MG63 (cell line): ENCODE measurements around the gene CPNE2. TPM values are rescaled to one million over a fixed set of nuclear protein-coding genes. Genes with fewer than 3 reads are reported as not detected.
A peak's percentile ranks its signal among the peaks of the same experiment; 100 is the strongest.
"Not testable (repeated sequence)": the region's sequence is repeated elsewhere in the genome, so short reads cannot be mapped to it uniquely, and the experiment has no call there.

Experiments used
- DNase-seq: peaks from one replicate; pipeline ENCODE4 v3.0.0-alpha.2; 2020
- H3K27me3 ChIP-seq: fragments of 250-450 bp; sonication (Bioruptor Pico); 2 replicates; pipeline ENCODE4 v1.5.1; 2020; ENCODE audit warnings: mild to moderate bottlenecking, moderate library complexity
- H3K36me3 ChIP-seq: fragments of 250-450 bp; sonication (Bioruptor Pico); 2 replicates; pipeline ENCODE4 v1.5.1; 2020; ENCODE audit warnings: mild to moderate bottlenecking, moderate library complexity
- H3K4me3 ChIP-seq: fragments of 250-450 bp; sonication (Bioruptor Pico); 2 replicates; pipeline ENCODE4 v1.5.1; 2020; ENCODE audit warnings: mild to moderate bottlenecking, moderate library complexity
- H3K9me3 ChIP-seq: fragments of 250-450 bp; sonication (Bioruptor Pico); 2 replicates; pipeline ENCODE4 v1.5.1; 2020; ENCODE audit warnings: mild to moderate bottlenecking, moderate library complexity
- total RNA-seq: library from RNA; depleted of rRNA; stranded (reverse); fragments of >200 nt; shearing (Covaris generic); gene quantifications from 2 replicates; pipeline ENCODE4 v1.2.3, GENCODE V29; 2014; ENCODE audit warnings: low replicate concordance

Gene CPNE2
- total RNA-seq, 1 experiment from 2014 or later = 45.8 TPM

DNA sequence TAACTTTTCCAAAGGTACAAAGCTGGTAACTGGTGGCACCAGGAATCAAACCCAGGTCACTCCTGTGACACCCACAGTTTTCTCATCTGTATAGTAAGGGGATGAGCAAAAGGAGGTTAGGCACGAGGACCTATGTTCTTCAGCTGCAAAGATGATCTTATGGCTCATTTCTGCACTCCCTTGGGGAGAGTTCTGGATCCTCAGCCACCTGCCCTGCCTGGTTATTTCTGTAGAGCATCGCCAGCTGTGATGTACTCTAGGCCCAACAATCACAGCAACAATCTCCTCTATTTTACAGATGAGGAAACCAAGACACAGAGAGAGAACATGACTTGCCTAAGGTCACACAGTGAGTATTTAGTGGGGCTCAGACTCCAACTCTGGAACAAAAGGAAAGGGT is 5.4 kb upstream of the CPNE2 start:
- H3K27me3 ChIP-seq = no peaks in the 10 kb centered on the region
- H3K9me3 ChIP-seq = no peaks in the 10 kb centered on the region
- no peaks in the 10 kb centered on the region; the same call in 1 of the 2 replicates for H3K36me3 ChIP-seq
- no peak overlapping the region for H3K4me3 ChIP-seq
- no peak for DNase-seq

DNA sequence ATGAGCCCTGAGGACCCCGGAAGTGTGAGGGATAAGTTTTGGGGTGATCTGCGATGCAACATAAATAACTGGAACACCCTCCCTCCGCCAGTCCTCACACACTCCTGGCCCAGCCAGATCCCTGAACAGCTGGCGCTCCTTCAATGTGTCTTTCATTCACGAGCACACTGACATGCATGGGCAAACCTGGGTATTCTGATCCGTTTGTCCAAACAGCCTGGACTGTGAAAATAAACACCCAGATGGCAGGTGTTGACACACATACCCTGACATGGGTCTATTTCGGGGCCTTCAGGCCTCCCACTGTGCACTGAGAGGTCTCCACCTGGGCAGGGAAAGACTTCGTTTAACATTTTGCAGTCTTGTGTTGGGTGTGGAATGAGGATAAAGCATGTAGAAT is 3.0 kb upstream of the CPNE2 start:
- H3K36me3 ChIP-seq = peaks cover 4% of the 10 kb centered on the region; the same call in 1 of the 2 replicates
- no peaks in the 10 kb centered on the region for H3K27me3 ChIP-seq
- DNase-seq = no peak
- H3K9me3 ChIP-seq = no peaks in the 10 kb centered on the region
- no peak overlapping the region for H3K4me3 ChIP-seq

GRCh38 chr16:57091200-57091974 is 996 bp upstream of the CPNE2 start:
- Histone ChIP-seq H3K9me3 (no peaks in the 10 kb centered on the region; the same call in 1 of the 2 replicates), H3K27me3 (no peaks in the 10 kb centered on the region), H3K4me3 (peak overlapping the region; percentile 57), H3K36me3 (peaks cover 4% of the 10 kb centered on the region; the same call in 1 of the 2 replicates)
- peak; percentile 30 for DNase-seq

DNA sequence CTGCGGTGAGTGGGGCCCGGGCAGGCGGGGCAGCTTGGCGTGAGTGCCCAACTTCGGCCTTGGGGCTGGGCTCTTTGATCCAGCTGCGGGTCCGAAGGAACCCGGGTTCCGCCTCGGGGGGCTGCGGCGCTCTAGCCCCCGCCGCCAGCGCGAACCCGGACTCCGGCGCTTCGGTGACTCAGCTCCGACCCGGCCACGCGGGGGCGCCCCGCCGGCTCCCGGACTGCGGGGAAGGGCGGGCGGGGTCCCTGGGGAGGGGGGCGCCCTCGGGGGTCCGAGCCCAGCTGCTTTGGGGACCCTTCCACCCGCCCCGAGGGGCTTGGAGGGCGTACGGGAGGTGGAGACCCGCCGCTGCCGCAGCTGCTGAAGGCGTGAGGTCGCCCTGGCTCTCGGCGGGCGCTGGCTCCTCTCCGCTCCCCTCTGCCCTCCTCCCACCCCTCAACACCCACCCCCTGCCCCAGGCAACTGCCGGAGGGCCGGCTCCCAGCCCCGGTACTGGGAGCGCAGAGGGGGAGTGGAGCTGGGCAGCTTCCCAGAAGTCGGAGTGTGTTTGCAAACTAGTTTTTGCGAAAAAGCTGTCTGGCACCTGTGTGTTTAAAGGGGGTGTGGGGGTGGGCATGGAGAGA is 516 bp downstream of the CPNE2 start:
- peak; percentile 70 for DNase-seq
- Histone ChIP-seq H3K9me3 (no peaks in the 10 kb centered on the region; the same call in 1 of the 2 replicates), H3K4me3 (peak overlapping the region; percentile 75), H3K27me3 (no peaks in the 10 kb centered on the region), H3K36me3 (peaks cover 4% of the 10 kb centered on the region; the same call in 1 of the 2 replicates)

GRCh38 chr16:57093666-57094564 is 1.5 kb downstream of the CPNE2 start:
- Histone ChIP-seq H3K4me3 (peak overlapping the region; percentile 75), H3K36me3 (peaks cover 4% of the 10 kb centered on the region; the same call in 1 of the 2 replicates), H3K9me3 (no peaks in the 10 kb centered on the region; the same call in 1 of the 2 replicates), H3K27me3 (no peaks in the 10 kb centered on the region)
- no peak for DNase-seq

DNA sequence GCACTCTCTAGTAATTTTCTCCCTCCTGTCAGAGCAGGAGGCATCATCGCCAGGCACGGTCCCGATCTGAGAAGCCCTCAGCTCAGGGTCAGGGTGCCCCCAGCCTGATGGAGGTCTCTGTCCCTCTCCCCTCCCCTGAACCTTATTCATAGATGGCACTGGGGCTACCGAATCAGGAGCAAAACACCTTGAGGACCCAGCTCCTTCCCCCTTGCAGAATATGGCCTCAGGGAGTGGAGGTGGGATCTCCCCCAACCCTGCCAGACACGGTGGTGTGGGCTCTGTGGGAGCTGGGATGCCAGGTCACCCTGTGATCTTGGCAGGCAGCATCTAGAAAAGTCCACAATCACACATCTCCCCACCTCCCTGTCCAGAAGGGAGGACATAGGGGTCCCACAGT is 2.5 kb downstream of the CPNE2 start:
- DNase-seq = no peak
- peaks cover 4% of the 10 kb centered on the region; the same call in 1 of the 2 replicates for H3K36me3 ChIP-seq
- no peaks in the 10 kb centered on the region; the same call in 1 of the 2 replicates for H3K9me3 ChIP-seq
- H3K27me3 ChIP-seq = no peaks in the 10 kb centered on the region
- H3K4me3 ChIP-seq = no peak overlapping the region

GRCh38 chr16:57096192-57096591 is 3.8 kb downstream of the CPNE2 start:
- Histone ChIP-seq H3K36me3 (peaks cover 4% of the 10 kb centered on the region; the same call in 1 of the 2 replicates), H3K27me3 (no peaks in the 10 kb centered on the region), H3K4me3 (no peak overlapping the region), H3K9me3 (no peaks in the 10 kb centered on the region; the same call in 1 of the 2 replicates)
- DNase-seq = no peak

- Histone ChIP-seq H3K4me3 (no peak overlapping the region), H3K36me3 (peaks cover 4% of the 10 kb centered on the region; the same call in 1 of the 2 replicates), H3K27me3 (no peaks in the 10 kb centered on the region), H3K9me3 (no peaks in the 10 kb centered on the region; the same call in 1 of the 2 replicates)
- no peak for DNase-seq
These were observed 4.4 kb downstream of the CPNE2 start for GRCh38 chr16:57096793-57097192.

- Histone ChIP-seq H3K36me3 (peaks cover 4% of the 10 kb centered on the region; the same call in 1 of the 2 replicates), H3K9me3 (no peaks in the 10 kb centered on the region; the same call in 1 of the 2 replicates), H3K27me3 (no peaks in the 10 kb centered on the region), H3K4me3 (no peak overlapping the region)
- DNase-seq = no peak
These were observed 5.9 kb downstream of the CPNE2 start for GRCh38 chr16:57098188-57098841.

- peak; percentile 77 for DNase-seq
- H3K9me3 ChIP-seq, H3K36me3 ChIP-seq, H3K27me3 ChIP-seq, H3K4me3 ChIP-seq: not testable (repeated sequence)
These were observed 7.6 kb downstream of the CPNE2 start for GRCh38 chr16:57099965-57100364.

- H3K36me3 ChIP-seq = no peaks in the 10 kb centered on the region
- H3K9me3 ChIP-seq = no peaks in the 10 kb centered on the region; the same call in 1 of the 2 replicates
- no peak overlapping the region for H3K4me3 ChIP-seq
- H3K27me3 ChIP-seq = no peaks in the 10 kb centered on the region
- no peak for DNase-seq
These were observed 8.1 kb downstream of the CPNE2 start for GRCh38 chr16:57100445-57100844.

DNA sequence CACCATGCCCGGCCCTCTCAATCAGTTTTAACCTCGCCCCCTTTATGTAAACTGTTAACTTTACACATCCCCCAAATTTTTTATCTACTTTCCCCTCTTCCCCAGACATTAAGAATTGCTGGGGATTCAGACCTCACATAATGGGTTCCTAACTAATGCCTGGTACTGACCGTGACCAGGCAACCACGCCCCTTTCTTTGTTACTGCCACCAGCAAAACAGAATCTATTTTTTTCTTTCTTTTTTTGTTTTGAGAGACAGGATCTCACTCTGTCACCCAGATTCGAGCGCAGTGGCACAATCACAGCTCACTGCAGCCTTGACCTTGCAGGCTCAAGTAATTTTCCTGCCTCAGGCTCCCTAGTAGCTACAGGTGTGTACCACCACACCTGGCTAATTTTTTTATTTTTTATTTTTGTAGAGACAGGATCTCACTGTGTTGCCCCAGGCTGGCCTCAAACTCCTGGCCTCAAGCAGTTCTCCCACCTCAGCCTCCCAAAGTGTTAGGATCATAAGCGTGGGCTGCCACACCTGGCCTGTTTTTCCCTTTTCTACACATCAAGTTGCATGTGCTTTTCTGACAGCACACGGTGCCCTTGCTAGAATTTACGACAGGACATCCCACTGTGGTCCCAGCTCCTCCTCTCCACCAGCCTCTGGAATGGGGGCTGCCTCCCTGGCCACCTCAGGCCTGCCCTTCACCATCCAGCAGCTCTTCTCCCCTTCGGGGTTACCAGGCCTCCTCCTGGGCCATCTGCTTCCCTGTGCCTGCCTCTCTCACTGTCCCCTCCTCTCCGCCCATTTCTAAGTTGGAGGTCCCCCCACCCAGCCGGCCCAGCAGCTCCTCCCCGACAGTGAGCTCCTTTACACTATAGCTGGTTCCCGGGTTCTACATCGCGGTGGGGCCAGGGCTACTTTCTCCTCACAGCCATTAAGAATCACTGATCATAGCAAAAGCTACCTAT is 10.8 kb downstream of the CPNE2 start:
- DNase-seq = no peak
- no peaks in the 10 kb centered on the region; the same call in 1 of the 2 replicates for H3K9me3 ChIP-seq
- no peaks in the 10 kb centered on the region for H3K27me3 ChIP-seq
- no peak overlapping the region for H3K4me3 ChIP-seq
- no peaks in the 10 kb centered on the region for H3K36me3 ChIP-seq

DNA sequence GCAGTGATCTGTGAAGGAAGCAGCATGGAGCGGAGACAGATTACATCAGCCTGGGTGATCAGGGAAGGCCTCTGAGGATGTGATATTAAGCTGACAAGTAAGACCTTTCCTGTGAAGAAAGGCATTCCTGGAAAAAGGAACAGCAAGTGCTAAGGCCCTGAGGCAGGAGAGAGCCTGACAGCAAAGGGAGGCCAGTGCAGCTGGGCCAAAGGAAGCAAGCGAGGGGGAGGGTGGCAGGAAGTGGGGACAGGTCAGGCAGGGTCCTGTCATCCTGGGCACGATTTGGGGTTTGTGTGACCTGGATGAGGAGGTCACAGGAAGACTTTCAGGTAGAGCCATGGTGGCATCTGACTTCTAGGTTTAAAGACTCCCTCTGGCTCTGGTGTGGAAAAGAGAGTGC is 12.3 kb downstream of the CPNE2 start:
- Histone ChIP-seq H3K4me3 (no peak overlapping the region), H3K27me3 (no peaks in the 10 kb centered on the region), H3K9me3 (no peaks in the 10 kb centered on the region; the same call in 1 of the 2 replicates), H3K36me3 (no peaks in the 10 kb centered on the region)
- DNase-seq = no peak

DNA sequence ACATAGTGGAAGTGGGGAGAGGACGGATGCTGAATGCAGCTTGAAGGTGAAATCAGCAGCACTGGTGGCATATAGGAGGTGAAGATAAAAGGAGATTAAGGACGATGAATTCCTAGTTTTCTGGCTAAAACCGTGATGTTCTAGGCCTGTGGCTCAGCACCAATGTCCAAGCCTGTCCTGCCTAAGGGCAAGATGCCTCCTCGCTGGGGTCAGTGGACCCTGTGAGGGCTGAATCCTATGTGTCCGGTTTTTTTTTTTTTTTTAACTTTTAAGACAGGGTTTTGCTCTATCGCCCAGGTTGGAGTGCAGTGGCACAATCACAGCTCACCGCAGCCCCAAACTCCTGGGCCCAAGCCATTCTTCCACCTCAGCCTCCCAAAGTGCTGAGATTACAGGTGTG is 12.8 kb downstream of the CPNE2 start:
- no peaks in the 10 kb centered on the region for H3K36me3 ChIP-seq
- H3K9me3 ChIP-seq = no peaks in the 10 kb centered on the region; the same call in 1 of the 2 replicates
- no peak overlapping the region for H3K4me3 ChIP-seq
- no peak for DNase-seq
- H3K27me3 ChIP-seq = no peaks in the 10 kb centered on the region

DNA sequence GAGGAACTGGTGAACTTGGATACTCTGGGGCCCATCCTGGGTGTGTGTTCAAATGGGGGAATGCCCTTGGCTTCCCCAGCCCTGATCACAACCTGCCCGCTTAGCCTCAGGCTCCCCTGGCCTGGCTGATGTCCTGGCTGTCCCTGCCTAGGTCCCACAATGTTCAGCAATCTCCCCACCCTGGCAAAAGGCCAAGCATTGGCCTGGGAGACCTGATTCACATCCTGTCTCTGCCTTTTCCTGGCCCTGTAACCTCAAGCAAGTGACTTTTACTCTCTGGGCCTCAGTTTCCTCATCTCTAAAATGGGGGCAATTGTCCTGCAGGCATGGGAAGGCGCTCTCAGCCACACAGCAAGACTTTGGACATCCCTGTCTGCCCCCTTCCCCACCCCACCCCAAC is 14.4 kb downstream of the CPNE2 start:
- peak; percentile 60 for DNase-seq
- Histone ChIP-seq H3K4me3 (no peak overlapping the region), H3K27me3 (no peaks in the 10 kb centered on the region), H3K36me3 (no peaks in the 10 kb centered on the region; the same call in 1 of the 2 replicates), H3K9me3 (no peaks in the 10 kb centered on the region)
